Stimulated activated CD4-positive, alpha-beta T cell treated with anti-CD3 and anti-CD28 coated beads, Interleukin-12 subunit alpha, Interleukin-12 subunit beta, amount 100 ng/mL, for 48 hours (primary cell): ENCODE results near the gene RIF1.
"Not testable (repeated sequence)": the region's sequence is repeated elsewhere in the genome, so short reads cannot be mapped to it uniquely, and the experiment has no call there.

Experiments
- DNase-seq, 3 donors: peaks; one replicate each; pipeline ENCODE4 v3.0.0-alpha.2; 2020; ENCODE audit warnings: low read depth in 2 of 3, low spot score in 1 of 3

The RIF1 gene

GRCh38 chr2:151410485-151410834 lies 758 bp downstream of the RIF1 start:
- DNase-seq: peak; percentile 20 to 28 (median 24)

DNA sequence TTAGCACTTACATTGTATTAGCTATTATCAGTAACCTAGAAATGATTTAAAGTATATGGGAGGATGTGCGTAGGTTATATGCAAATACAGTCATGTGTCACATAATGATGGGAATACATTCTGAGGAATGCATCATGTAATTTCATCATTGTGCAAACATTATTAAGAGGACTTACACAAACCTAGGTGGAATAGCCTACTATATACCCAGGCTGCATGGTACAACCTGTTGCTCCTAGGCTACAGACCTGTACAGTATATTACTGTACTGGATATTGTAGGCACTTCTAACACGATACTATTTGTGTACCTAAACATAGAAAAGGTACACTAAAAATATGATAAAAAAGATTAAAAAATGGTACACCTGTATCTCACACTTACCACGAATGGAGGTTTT lies 7.9 kb downstream of the RIF1 start:
- no peak for DNase-seq

DNA sequence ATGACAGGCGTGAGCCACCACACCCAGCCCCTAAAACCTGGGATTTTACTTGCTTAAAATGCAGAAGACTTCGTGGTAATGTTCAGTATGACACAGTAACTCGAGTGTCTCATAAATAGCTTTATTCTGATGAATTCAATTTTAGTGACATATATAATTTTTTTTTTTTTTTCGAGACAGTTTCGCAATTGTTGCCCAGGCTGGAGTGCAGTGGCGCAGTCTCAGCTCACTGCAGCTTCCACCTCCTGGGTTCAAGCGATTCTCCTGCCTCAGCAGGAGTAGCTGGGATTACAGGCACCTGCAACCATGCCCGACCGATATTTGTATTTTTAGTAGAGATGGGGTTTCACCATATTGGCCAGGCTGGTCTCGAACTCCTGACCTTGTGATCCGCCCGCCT lies 12.0 kb downstream of the RIF1 start:
- DNase-seq: not testable (repeated sequence)

GRCh38 chr2:151422917-151423439 lies 13.3 kb downstream of the RIF1 start:
- DNase-seq: no peak

DNA sequence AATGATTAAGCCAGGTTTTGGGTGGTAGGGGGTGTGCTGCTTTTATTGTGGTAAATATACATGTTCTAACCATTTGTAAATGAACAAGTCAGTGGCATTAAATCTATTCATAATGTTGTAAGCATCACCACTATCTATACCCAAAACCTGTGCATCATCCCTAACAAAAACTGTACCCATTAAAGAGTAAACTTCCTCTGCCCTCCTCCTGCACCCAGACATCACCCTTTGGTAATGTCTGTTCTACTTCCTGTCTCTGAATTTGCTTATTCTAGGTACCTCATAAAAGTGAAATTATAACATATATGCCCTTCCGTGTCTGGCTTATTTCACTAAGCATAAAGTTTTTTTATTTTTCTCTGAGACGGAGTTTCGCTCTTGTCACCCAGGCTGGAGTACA lies 14.1 kb downstream of the RIF1 start:
- no peak for DNase-seq

DNA sequence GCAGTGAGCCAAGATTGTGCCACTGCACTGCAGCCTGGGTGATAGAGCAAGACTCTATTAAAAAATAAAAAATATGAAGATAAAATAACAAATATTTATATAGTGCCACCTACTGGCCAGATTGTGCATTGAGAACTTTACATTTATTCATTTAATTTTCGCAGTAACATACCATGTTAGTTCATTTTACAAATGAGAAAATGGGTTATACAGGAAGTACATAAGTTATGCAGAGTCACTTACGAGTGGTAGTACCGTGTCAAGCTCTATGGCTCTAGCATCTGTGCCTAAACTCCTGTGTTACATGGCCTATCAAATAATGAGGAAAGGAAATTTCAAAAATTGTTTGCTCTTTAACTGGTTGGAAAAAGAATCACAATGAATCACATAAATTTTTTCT lies 27.9 kb downstream of the RIF1 start:
- peak in 1 of 3 donors; percentile 12 for DNase-seq

GRCh38 chr2:151438506-151438905 lies 28.8 kb downstream of the RIF1 start:
- DNase-seq: no peak

DNA sequence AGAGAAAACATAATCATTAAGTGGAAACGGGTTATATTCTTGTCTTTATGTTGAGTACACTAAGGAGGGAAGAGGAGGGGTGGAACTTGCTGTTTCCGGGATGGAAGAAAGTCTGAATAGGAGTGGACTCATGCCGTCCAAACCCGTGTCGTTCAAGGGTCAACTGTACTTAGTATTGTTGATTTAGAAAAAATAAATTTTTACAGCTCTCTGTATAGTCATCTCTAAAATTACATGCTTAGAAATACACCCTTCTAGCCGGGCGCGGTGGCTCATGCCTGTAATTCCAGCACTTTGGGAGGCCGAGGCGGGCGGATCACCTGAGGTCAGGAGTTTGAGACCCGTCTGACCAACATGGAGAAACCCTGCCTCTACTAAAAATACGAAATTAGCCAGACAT lies 29.4 kb downstream of the RIF1 start:
- no peak for DNase-seq

DNA sequence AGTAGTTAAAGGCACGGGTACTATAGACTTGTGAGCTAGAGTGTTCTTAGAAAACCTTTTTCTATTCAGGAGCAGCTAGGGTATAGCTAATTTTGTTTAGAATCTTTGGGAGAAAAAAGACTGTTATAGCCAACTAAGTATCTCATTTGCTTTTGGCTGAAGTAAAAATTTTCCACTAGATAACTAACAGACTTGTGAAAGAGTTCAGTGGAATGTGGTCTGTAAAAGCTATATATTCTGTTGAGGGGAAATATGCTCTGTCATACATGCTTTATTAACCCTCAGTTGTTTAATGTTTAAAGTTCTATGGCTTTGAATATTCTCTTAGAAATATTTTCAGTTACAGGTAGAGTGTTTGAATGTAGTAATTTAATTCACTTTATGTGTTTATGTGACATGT lies 49.7 kb downstream of the RIF1 start:
- DNase-seq: no peak

GRCh38 chr2:151465771-151466170 lies 56.1 kb downstream of the RIF1 start:
- no peak for DNase-seq

DNA sequence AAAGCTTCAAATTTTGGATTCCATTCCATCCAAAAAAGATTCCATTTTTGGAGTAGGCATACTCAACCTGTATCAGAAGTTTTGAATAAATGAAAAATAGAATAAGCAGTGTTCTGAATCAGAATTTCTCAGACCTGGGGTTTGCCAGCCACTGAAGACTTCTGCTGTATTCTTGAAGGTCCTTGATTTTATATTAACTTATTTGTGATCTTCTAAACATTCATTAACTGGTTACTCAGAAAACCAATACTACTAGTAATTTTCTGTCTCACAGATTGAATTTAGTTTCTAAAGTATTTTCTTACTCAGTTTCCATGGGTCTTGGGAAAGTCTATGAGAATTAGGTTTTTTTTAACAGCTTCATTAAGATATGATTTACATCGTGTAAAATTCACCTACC lies 60.9 kb downstream of the RIF1 start:
- DNase-seq: no peak

- DNase-seq: no peak
Observed at GRCh38 chr2:151472966-151473365, 63.3 kb downstream of the RIF1 start.

DNA sequence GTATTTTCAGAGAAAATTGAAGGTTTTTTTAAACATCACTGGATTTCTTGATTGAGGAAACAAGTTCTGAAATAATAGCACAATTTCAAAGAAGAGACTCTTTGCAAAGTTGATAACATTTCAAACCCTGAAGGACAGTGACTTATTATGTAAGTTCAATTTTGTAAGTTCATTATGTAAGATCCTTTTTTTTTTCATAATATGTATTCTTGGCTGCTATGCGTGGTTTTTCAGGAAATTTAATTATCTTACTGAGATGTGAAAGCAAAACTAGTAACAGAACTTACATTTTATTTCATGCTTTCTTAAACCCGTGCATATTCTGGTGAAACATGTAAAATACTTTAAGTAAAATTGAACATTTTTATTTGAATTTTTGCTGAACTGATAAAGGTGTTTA lies 65.4 kb downstream of the RIF1 start:
- DNase-seq: no peak

DNA sequence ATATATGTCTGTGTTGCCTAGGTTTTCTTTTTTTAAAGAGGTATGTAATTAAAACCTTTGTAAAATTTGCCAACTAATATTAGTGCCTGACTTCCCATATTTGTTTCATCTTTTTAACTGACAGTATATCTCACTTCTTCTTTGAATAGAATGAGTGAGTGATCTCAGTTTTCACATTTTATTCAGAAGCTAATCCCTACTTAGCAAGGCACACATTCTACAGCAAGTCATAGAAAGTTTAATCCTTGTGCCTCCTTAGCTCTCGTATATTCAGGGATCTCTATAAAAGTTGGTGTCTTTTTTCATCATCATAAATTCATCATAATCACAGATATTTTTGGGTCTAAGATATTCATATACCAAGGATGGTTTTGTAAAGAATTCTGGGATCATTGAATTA lies 66.6 kb downstream of the RIF1 start:
- no peak for DNase-seq

GRCh38 chr2:151478011-151478410 lies 68.3 kb downstream of the RIF1 start:
- no peak for DNase-seq

DNA sequence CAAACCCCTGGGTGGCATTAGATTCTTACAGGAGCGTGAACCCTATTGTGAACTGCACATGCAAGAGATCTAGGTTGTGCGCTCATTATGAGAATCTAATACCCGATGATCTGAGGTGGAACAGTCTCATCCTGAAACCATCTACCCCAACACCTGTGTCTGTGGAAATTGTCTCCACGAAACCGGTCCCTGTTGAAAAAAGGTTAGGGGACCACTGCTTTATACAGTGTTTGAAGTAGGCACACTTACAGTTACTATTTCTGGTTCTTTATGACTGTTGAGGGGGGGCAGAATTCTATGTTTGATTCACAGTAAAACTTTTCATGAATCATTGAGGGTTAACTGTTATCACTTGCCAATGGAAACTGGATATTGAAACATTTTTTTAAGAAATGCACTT lies 72.0 kb downstream of the RIF1 start:
- peak; percentile 2 to 32 (median 31) for DNase-seq

DNA sequence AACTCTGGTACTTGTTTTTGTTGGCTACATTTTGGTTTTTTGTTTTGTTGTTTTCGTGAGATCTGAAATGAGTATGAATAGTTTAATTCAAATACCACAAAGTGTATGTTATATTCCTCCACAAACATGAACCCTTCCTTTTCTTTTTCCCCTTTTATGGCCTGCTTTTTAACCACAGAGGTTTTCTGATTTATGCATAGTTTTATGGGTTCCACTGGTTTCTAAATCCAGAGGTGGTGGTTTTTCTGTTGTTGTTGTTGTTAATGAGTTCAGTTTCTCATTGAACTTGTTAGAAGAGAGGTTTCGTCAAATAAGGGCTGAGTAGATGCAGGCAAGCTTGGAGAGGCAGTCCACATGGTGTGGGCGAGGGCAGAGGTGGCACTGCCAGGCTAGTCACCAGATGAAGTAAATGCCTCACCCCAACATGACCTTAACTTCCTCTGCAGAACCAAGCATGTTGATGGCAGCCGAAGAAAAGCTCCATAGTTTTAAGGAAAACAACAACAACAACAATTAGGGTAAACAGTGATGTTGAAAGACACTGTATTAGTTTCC lies 72.5 kb downstream of the RIF1 start:
- peak in 1 of 3 donors; percentile 2 for DNase-seq

DNA sequence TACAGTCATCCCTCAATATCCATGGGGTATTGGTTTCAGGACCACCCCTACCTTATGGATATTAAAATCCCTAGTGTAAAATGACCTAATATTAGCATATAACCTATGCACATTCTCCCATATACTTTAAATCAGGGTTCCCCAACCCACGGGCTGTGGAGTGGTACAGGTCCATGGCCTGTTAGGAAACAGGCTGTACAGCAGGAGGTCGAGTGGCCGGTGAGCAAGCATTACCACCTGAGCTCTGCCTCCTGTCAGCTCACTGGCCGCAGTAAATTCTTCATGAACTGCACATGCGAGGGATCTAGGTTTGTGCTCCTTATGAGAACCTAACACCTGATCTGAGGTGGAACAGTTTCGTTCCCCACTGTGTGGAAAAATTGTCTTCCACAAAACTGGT lies 73.8 kb downstream of the RIF1 start:
- no peak for DNase-seq

DNA sequence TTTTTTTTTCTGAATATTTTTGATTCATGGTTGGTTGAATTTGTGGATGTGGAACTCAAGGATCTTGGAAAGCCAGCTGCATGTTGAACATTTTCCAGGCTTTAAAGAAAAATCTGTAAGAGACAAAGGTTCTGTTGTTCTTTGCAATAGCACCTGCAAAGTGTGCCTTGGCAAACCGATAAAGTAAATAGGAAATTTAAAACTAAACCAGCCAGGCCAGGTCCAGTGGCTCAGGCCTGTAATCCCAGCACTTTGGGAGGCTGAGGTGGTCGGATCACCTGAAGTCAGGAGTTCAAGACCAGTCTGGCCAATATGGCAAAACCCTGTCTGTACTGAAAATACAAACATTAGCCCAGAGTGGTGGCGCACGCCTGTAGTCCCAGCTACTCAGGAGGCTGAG lies 74.4 kb downstream of the RIF1 start:
- no peak for DNase-seq

DNA sequence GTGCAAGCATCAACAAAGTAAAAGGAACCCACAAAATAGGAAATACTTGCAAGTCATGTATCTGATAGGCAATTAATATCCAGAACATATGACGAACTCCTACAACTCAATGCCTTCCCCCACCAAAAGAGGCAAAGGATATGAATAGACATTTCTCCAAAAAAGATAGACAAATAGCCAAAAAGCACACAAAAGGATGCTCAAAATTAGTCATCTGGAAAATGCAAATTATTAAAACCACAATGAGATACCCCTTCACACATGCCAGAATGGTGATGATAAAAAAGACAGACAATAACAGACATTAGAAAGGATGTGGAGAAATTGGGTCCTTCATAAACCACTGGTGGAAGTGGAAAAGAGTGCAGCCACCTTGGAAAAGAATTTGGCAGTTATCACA lies 76.4 kb downstream of the RIF1 start:
- DNase-seq: no peak

- no peak for DNase-seq
Observed at GRCh38 chr2:151490276-151490675, 80.6 kb downstream of the RIF1 start.

DNA sequence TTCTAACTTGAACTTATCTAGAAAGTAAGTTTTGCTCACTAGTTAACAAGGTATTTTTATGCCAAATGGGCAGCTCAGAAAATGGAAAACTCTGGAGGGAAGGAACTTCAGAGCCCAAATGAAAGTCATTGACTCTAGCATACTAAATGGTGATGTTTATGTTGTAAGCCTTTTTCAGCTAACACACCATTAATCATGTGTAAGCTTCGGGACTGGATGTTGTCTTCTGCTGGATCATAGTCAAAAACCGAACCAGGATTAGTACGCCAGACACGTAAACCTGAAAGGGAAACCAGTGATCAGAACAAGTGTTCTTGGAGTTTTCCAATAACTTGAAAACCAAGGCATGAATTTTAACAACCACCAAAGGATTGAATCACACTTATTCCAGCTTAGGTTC lies 81.8 kb downstream of the RIF1 start:
- DNase-seq: no peak

DNA sequence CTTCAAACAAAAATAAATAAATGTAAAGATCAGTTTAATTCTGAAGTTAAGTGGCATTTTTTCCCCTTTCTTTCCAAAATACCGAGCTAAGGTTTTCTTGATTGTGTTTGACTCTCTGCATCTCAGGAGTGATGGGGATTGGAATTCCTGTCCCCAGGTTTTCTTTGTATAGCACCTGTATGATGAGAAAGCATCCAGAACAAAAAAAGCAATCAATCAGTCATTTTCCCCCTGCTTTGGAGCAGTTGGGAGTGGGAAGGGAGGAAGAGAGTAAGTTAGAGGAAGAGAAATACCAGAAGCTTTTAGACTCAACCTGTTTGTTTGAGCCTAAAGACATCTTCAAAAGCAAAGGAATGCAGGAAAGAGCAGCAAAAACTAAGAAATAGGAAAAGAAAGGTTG lies 88.5 kb downstream of the RIF1 start:
- no peak for DNase-seq

- DNase-seq: no peak
Observed at GRCh38 chr2:151506170-151506569, 96.5 kb downstream of the RIF1 start.
